Stimulated activated CD8-positive, alpha-beta memory T cell treated with anti-CD3 and anti-CD28 coated beads, Interleukin-4, amount 100 ng/mL, for 48 hours (primary cell): ENCODE results near the gene HAND1.

Source experiments
- DNase-seq: peaks from one replicate; pipeline ENCODE4 v3.0.0-alpha.2; 2020

HAND1 gene

GRCh38 chr5:154478224-154478565 is at the start of gene HAND1:
HAND1 (minus strand) TSS chr5:154478227; CDS start chr5:154478008, 219 bp downstream.
- DNase-seq = no peak

DNA sequence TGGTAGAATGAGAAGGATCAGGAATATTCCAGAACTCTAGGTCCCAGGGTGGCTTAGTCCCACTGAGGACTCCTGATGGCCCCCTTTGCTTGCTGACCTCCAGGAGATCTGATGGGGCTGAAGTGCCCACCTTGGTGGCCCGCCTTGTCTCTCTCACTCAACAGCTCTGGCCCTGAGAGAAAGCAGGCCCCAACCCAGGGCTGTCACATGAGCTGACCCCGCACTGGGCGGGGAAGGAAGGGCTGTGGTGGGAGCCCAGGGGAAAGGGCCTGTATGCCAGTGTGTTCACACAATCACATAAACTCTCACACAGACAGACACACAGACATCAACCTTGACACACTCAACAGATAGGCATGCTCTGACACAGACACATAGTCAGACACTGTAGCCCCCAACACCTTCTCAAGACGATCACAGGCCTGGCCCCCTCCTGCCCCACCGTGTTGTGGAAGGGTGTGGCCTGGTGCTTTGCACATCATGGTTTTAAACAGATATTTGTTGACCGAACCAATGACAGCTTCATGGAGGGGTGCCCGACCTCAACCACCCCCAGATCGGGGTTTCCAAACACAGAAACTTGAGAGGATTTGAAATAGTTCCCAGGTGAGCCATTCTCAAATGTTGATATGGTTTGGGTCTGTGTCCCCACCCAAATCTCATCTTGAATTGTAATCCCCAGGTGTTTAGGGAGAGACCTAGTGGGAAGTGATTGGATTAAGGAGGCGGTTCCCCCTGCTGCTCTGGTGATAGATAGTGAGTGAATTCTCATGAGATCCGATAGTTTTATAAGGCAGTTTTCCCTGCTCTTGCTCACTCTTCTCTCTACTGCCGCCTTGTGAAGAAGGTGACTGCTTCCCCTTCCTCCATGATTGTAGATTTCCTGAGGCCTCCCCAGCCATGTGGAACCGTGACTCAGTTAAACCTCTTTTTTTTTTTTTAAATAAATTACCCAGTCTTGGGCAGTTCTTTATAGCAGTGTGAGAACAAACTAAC is 48.5 kb upstream of the HAND1 start:
- DNase-seq = no peak

- no peak for DNase-seq
These were observed 46.8 kb upstream of the HAND1 start for GRCh38 chr5:154524859-154525258.

DNA sequence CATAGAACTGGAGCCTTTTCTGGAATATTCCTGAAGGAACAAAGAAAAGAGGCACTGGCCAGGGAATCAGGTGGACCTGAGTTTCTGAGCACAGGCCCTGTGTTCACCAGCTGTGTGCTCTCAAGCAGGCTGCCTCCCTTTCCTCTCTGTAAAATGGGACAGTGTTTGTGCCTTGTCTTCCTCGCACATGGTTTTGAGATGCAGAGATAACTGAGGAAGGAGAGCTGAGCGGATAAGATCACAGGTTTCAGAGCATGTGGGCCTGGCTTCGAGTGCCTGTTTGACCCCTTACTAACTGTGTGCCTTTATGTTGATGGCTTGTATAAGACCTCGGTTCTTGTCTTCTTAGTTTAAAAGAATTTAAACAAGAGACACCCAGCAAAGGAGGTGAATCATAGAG is 46.2 kb upstream of the HAND1 start:
- DNase-seq = no peak

GRCh38 chr5:154523709-154524108 is 45.7 kb upstream of the HAND1 start:
- no peak for DNase-seq

- no peak for DNase-seq
These were observed 45.1 kb upstream of the HAND1 start for GRCh38 chr5:154523104-154523503.

DNA sequence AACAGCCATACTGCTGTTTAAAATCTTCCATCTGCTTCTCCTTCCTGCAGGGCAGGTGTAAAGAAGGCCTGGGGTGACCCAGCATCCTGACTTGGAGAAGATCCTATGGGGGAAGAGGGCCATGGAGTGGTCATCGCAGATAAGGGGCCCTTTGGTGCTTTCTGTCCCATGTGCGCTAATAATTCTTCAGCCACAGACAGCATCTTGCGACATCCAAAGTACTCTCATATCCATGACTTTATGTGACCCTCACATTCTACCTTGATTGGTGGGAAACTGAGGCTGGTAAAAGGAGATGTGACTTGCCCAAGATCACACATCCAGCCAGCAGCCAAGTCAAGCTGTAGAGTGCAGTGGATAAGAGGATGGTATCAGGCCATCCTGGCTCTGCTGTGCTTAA is 44.3 kb upstream of the HAND1 start:
- no peak for DNase-seq

DNA sequence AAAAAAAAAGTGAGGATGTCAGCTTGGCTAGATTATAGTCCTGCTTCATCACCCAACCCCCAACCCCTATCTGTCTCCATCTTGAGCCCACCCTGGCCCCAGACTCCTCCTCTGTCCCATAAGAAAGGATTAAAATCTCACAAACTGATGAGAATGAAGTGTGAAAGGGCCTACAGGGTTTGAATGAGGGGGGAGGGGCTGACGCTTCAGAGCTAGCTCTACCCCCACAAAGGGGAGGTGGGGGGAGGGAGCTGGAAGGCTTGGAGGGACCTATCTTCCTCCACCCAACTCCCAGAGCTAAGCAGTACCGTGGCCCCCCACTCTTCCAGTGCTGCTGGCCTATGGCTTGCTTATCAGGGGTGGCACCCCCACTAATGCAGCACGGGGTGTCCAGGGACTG is 43.7 kb upstream of the HAND1 start:
- DNase-seq = no peak

GRCh38 chr5:154520861-154521453 is 42.9 kb upstream of the HAND1 start:
- DNase-seq = peak; percentile 35

DNA sequence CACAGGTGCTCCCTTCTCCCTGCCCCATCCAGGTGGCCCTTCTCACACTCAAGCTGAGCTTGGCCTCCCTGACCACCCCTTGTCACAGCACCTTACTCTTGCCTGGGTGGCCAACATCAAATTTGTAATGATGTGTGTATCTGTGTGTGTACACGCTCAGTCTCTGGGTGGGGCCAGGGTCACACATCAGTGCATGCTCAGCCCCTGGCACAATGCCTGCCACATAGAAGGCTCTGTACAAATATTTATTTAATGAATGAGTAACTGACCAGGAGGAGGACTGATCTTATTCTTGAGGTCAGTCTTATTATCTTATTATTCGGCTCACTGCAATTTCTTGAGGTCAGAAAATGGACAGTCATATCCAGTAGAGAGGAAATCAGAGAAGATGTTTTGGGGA is 41.3 kb upstream of the HAND1 start:
- DNase-seq = no peak

GRCh38 chr5:154518438-154518867 is 40.4 kb upstream of the HAND1 start:
- no peak for DNase-seq

- no peak for DNase-seq
These were observed 39.9 kb upstream of the HAND1 start for GRCh38 chr5:154517810-154518437.

- no peak for DNase-seq
These were observed 39.2 kb upstream of the HAND1 start for GRCh38 chr5:154517181-154517580.

DNA sequence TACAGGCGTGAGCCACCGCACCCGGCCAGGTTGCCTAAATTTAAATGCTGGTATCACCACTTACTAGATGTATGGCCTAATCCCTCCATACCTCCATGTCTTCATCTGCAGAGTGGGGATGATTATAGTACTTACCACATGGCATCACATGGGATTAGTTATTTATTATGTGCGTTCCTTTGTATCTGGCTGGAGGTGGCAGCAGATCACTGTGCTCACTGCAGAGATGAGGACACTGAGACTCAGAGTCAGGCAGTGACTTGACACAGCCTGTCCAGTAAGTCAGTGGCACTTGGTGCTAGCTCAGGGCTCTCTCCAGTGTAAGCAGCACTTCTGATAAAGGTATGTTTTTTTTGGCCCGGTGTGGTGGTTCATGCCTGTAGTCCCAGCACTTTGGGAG is 38.4 kb upstream of the HAND1 start:
- DNase-seq = no peak

- DNase-seq = peak; percentile 48
These were observed 37.5 kb upstream of the HAND1 start for GRCh38 chr5:154515488-154515887.

DNA sequence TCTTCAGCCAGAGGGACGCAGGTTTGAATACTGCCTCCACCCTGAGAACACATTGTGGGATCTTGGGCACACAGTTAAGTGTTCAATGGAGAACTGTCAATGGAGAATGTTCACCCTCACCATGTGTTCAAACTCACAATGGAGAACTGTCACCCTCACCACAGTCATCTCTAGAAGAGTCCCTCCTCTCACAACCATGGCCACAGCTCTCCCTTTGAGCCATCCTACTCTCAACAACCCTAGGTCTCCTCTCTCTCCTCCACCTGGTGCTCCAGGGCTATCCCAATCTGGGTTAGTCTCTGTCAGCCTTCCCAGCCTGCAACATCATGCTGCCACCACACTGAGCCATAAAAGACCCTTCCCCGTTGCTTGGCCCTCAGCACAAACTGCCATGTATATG is 36.3 kb upstream of the HAND1 start:
- DNase-seq = no peak

DNA sequence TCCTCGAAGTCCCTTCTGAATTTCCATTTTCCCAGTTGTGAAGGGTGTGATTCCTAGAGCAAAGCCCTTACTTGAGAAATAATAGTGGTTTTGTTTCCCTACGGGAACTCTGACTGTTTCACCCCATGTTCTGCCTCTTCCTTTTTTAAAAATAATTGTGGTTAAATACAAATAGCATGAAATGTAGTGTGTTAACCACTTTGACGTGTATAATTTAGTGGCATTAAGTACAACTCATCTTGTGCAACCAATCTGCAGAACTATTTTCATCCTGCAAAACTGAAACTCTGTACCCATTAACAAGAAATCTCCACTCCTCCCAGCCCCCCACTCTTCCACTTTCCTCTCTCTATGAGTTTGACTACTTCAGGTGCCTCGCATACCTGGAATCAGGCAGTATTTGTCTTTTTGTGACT is 35.6 kb upstream of the HAND1 start:
- peak; percentile 42 for DNase-seq

DNA sequence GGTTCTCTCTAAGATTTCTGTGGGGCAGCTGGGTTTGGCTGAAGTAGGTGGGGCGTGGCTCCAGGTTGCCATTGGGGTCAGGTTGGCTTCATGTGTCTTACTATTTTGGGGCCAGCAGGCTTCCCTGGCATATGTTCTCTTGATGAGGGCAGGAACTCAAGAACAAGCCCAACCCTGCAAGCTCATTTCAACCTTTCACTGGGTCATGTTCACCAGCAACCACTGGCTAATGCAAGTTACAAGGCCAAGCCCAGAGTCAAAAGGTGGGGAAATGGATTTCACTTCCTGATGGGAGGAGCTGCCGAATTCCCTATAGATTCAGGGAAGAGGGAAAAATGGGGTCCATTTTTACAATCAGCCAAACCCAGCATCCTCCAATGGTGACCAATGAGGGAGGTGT is 34.0 kb upstream of the HAND1 start:
- no peak for DNase-seq

- no peak for DNase-seq
These were observed 31.9 kb upstream of the HAND1 start for GRCh38 chr5:154509784-154510555.

DNA sequence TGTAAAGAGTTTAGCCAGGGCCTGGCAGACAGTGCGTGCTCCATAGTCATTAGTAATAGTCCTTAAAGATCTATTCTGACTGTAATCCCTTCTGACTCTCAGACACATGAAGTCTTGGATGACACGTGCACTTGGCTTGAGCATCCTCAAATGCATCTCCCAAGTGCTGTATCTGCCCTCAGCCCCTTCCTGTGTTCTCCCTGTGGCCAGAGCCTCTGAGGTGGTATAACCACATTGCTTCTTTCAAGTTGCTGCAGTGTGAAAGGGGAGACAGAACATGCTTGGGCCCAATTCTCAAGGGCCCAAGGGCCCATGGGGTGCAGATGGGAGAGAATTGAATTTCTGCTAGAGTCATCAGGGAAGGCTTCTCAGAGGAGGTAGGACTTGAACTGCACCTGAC is 30.1 kb upstream of the HAND1 start:
- no peak for DNase-seq

DNA sequence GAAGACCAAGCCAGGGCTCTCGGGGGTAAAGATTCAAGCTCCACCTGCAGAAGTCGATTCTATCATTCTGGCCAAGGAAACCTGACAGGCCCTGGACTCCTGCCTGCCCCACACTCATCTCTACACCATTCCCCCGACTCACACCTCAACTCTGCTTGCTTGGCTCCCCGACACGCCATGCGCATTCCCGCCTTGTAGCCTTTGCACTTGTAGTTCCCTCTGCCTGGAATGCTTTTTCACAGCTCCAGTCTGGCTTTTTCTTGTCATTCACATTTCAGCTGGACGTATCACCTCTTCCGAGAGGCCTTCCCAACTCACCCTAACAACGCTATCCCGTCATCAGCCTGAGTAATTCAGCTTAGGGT is 28.7 kb upstream of the HAND1 start:
- no peak for DNase-seq

DNA sequence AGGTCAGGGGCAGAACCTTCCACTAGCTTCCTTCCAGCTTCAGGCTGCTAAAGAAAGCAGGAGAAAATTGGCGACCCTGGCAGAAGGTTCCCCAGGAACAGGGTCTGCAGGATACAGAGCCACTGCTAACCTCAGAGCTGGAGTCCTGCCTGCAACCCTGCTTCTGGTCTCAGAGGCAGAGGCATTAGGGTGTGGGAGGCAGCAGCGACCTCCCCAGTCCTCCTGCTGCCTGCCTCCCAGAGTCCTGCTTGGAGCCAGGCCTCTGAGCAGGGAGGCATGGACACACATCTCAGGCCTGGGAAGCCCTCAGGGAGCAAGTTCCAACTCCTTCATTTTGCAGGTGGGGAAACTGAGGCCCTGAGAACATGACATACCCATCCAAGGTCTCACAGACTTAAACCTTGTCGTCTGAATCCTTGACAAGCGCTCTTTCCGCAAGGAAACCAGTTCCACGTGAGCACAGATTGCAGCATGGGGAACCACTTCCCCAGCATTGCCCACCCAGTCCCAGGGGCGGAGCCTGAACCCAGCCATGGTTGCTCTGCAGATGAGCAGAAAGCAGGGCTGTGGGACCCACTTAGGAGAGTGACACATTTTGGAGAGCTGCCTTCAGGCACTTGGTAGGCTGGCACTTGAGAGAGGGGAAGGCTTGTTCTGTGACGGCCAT is 28.2 kb upstream of the HAND1 start:
- no peak for DNase-seq

- DNase-seq = no peak
These were observed 27.5 kb upstream of the HAND1 start for GRCh38 chr5:154505567-154505966.
